ENCODE measurements around the gene TRPV4. TPM values are rescaled to one million over a fixed set of nuclear protein-coding genes. Genes with fewer than 3 reads are reported as not detected.

Gene TRPV4
- total and polyA plus RNA-seq, 10 of the 15 experiments (the other 5 are each of a cell fraction or from before 2014, with no cell fraction given), result not detected

GRCh38 chr12:109756457-109756856 is 76.7 kb downstream of the TRPV4 start:
- Histone ChIP-seq H3K36me3 (ENCODE audit: control insufficient read depth in 2 of 2, insufficient read depth in 2 of 2, low read length in 1 of 2) (no peaks in the 10 kb centered on the region), H3K4me2 (ENCODE audit: control insufficient read depth, insufficient read depth) (no peak overlapping the region), H4K20me1 (ENCODE audit: control insufficient read depth, insufficient read depth) (no peaks in the 10 kb centered on the region), H3K27me3 (replicated peaks in 1 of 2; ENCODE audit: control insufficient read depth in 2 of 2, insufficient read depth in 2 of 2, low read length in 1 of 2) (no peaks in the 10 kb centered on the region), H2AFZ (ENCODE audit: control insufficient read depth, low read depth, low read length) (no peak overlapping the region), H3K4me3 (no peak overlapping the region), H3K79me2 (ENCODE audit: control insufficient read depth, insufficient read depth, low read length) (no peaks in the 10 kb centered on the region), H3K9me3 (replicated peaks; ENCODE audit: control insufficient read depth, insufficient read depth, low read length) (no peaks in the 10 kb centered on the region; the same call in 2 of the 3 replicates), H3K4me1 (ENCODE audit: control insufficient read depth, insufficient read depth, low read length) (no peaks in the 10 kb centered on the region), H3K27ac (ENCODE audit: control insufficient read depth, insufficient read depth) (no peak overlapping the region), H3K9ac (ENCODE audit: control insufficient read depth, insufficient read depth, low read length) (no peak overlapping the region)
- intact Hi-C loops (cut with micrococcal nuclease; ENCODE audit: unreplicated experiment) (no loop called here), in situ Hi-C loops (cut with MboI) (no loop called here)
- POLR2A ChIA-PET, result no interaction called here
- TF ChIP-seq E2F4 (IDR thresholded peaks at IDR 0.05; ENCODE audit: low read depth, low read length) (no peak), FOXK2 (IDR thresholded peaks at IDR 0.05) (no peak), BMI1 (IDR thresholded peaks at IDR 0.05; ENCODE audit: borderline replicate concordance) (no peak), NR2F1 (conservative IDR thresholded peaks at IDR 0.05) (no peak), SMAD5 (IDR thresholded peaks at IDR 0.05; ENCODE audit: low read depth) (no peak), USF2 (IDR thresholded peaks at IDR 0.05; ENCODE audit: borderline replicate concordance, low read depth, low read length) (no peak), HDGF (IDR thresholded peaks at IDR 0.05) (no peak), SRF (IDR thresholded peaks at IDR 0.05; ENCODE audit: low read depth in 2 of 2, low read length in 2 of 2) (no peak), ZBTB33 (IDR thresholded peaks at IDR 0.05) (no peak), SP1 (IDR thresholded peaks at IDR 0.05; ENCODE audit: low read depth, low read length) (no peak), CEBPB (IDR thresholded peaks at IDR 0.05; ENCODE audit: borderline replicate concordance in 1 of 2, low read depth in 2 of 2, low read length in 2 of 2) (no peak), MLLT1 (IDR thresholded peaks at IDR 0.05) (no peak), ZNF384 (IDR thresholded peaks at IDR 0.05; ENCODE audit: borderline replicate concordance, low read depth, low read length) (no peak), HDAC2 (IDR thresholded peaks at IDR 0.05) (no peak), MYC (IDR thresholded peaks at IDR 0.05; ENCODE audit: insufficient read depth, insufficient read length, insufficient replicate concordance, low read length, severe bottlenecking) (no peak), GATAD2B (conservative IDR thresholded peaks at IDR 0.05; ENCODE audit: low read depth) (no peak), SUPT20H (IDR thresholded peaks at IDR 0.05; ENCODE audit: borderline replicate concordance, control insufficient read depth, low read depth, low read length) (no peak)
- BruUV-seq (replicated peaks), result no TSS peak
- no peak for DNase-seq (ENCODE audit: low read depth, low spot score)
- no peak for FAIRE-seq
- WGBS (ENCODE audit: insufficient coverage, insufficient replicate concordance, low lambda C conversion rate, missing lambda C conversion rate), result 13% methylated on average over 1 of the region's 1 CpG
- CTCF ChIA-PET, result no interaction called here
- RAD21 ChIA-PET (ENCODE audit: unreplicated experiment), result no interaction called here
- no peak for ATAC-seq
- SMC1A ChIA-PET (ENCODE audit: uncharacterized antibody, unreplicated experiment), result no interaction called here

All from GM12878 (cell line).